ENCODE measurements around the gene MAPK8IP2. TPM values are rescaled to one million over a fixed set of nuclear protein-coding genes. Genes with fewer than 3 reads are reported as not detected.

MAPK8IP2 gene
- total and polyA plus RNA-seq, 2 donors from 2014 or later: 1.0 to 1.1 TPM

GRCh38 chr22:50556703-50557102 is 43.9 kb upstream of the MAPK8IP2 start:
- Histone ChIP-seq H3K27me3 (ENCODE audit: control insufficient read depth, insufficient read depth, low read length) (no peaks in the 10 kb centered on the region), H3K4me1 (ENCODE audit: control insufficient read depth in 2 of 3, insufficient read depth in 2 of 3, low read depth in 1 of 3, low read length in 3 of 3) (no peaks in the 10 kb centered on the region), H3K36me3 (ENCODE audit: control insufficient read depth in 2 of 3, insufficient read depth in 3 of 3, low read length in 3 of 3) (no peaks in the 10 kb centered on the region), H3K4me3 (ENCODE audit: low read length in 3 of 3) (no peak overlapping the region), H3K9me3 (ENCODE audit: control insufficient read depth in 2 of 3, insufficient read depth in 1 of 3, low read length in 3 of 3) (no peaks in the 10 kb centered on the region), H3K27ac (ENCODE audit: low read depth in 2 of 2, low read length in 2 of 2) (no peak overlapping the region), H3K9ac (ENCODE audit: low read length in 3 of 3) (no peak overlapping the region)
- no peak for DNase-seq
- FAIRE-seq: no peak
- TF ChIP-seq CTCF (IDR thresholded peaks at IDR 0.05; ENCODE audit: borderline replicate concordance, extremely low read depth, insufficient read depth): no peak
- intact Hi-C loops (cut with DNase I): no loop called here

- intact Hi-C loops (cut with DNase I): no loop called here
- Histone ChIP-seq H3K4me3 (ENCODE audit: low read length in 3 of 3) (no peak overlapping the region), H3K4me1 (ENCODE audit: control insufficient read depth in 2 of 3, insufficient read depth in 2 of 3, low read depth in 1 of 3, low read length in 3 of 3) (peaks cover 0 to 8% (median 0%) of the 10 kb centered on the region in 3 donors), H3K9ac (ENCODE audit: low read length in 3 of 3) (no peak overlapping the region), H3K36me3 (ENCODE audit: control insufficient read depth in 2 of 3, insufficient read depth in 3 of 3, low read length in 3 of 3) (no peaks in the 10 kb centered on the region), H3K27ac (ENCODE audit: low read depth in 2 of 2, low read length in 2 of 2) (no peak overlapping the region), H3K9me3 (ENCODE audit: control insufficient read depth in 2 of 3, insufficient read depth in 1 of 3, low read length in 3 of 3) (no peaks in the 10 kb centered on the region), H3K27me3 (ENCODE audit: control insufficient read depth, insufficient read depth, low read length) (no peaks in the 10 kb centered on the region)
- no peak for DNase-seq
- TF ChIP-seq CTCF (IDR thresholded peaks at IDR 0.05; ENCODE audit: borderline replicate concordance, extremely low read depth, insufficient read depth): no peak
- no peak for FAIRE-seq
Measured at GRCh38 chr22:50560034-50560433, 40.6 kb upstream of the MAPK8IP2 start.

- H3K27ac ChIP-seq (ENCODE audit: low read depth in 2 of 2, low read length in 2 of 2): no peak overlapping the region
- H3K4me3 ChIP-seq (ENCODE audit: low read length in 3 of 3): no peak overlapping the region
- FAIRE-seq (no peak), DNase-seq (peak in 1 of 5 donors; percentile 67)
- H3K9me3 ChIP-seq (ENCODE audit: control insufficient read depth in 2 of 3, insufficient read depth in 1 of 3, low read length in 3 of 3): no peaks in the 10 kb centered on the region
- TF ChIP-seq CTCF (IDR thresholded peaks at IDR 0.05; ENCODE audit: borderline replicate concordance, extremely low read depth, insufficient read depth): no peak
- H3K36me3 ChIP-seq (ENCODE audit: control insufficient read depth in 2 of 3, insufficient read depth in 3 of 3, low read length in 3 of 3): no peaks in the 10 kb centered on the region
- no peaks in the 10 kb centered on the region for H3K27me3 ChIP-seq (ENCODE audit: control insufficient read depth, insufficient read depth, low read length)
- H3K9ac ChIP-seq (ENCODE audit: low read length in 3 of 3): no peak overlapping the region
- H3K4me1 ChIP-seq (ENCODE audit: control insufficient read depth in 2 of 3, insufficient read depth in 2 of 3, low read depth in 1 of 3, low read length in 3 of 3): peaks cover 0 to 8% (median 0%) of the 10 kb centered on the region in 3 donors
- intact Hi-C loops (cut with DNase I): no loop called here
Measured at GRCh38 chr22:50561401-50562358, 38.9 kb upstream of the MAPK8IP2 start.

Data from kidney (tissue), 14 donors.